ENCODE data around the gene COBL. TPM values are rescaled to one million over a fixed set of nuclear protein-coding genes. Genes with fewer than 3 reads are reported as not detected.
"Not testable (repeated sequence)": the region's sequence is repeated elsewhere in the genome, so short reads cannot be mapped to it uniquely, and the experiment has no call there.

The COBL gene
- total RNA-seq, 1 experiment from 2014 or later, result 51.4 TPM

DNA sequence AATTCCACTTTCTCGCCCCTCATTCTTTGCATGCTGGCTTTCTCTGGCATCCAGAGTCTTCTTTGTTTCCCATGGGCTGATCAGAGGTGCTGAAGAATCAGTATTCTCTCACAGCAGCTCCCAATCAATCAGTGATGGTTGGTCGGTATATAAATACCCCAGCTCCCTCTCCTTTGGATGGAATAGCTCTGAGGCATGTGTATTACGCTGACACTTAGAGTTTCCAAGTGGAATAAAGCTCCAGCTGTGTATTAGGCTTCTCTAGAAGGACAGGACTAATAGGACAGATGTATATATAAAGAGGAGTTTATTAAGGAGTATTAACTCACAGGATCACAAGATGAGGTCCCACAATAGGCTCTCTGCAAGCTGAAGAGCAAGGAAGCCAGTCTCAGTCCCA lies 315.7 kb downstream of the COBL start:
- POLR2A ChIA-PET (ENCODE audit: unreplicated experiment), result no interaction called here
- TF ChIP-seq CTCF (conservative IDR thresholded peaks at IDR 0.05), result peak; percentile 68
- TF ChIP-seq EZH2 (IDR thresholded peaks at IDR 0.05; ENCODE audit: low read depth), result no peak
- no peak overlapping the region for H3K4me3 ChIP-seq
- no peak overlapping the region for H3K27ac ChIP-seq
- intact Hi-C loops (cut with micrococcal nuclease; ENCODE audit: unreplicated experiment), result no loop called here
- H3K9me3 ChIP-seq (ENCODE audit: insufficient read depth, low read depth), result peaks cover 5% of the 10 kb centered on the region
- no peak for DNase-seq
- no peaks in the 10 kb centered on the region for H3K9me2 ChIP-seq (ENCODE audit: insufficient read depth)
- H2AFZ ChIP-seq, result no peak overlapping the region
- no peaks in the 10 kb centered on the region for H3F3A ChIP-seq (ENCODE audit: insufficient read depth, low read depth)
- H3K4me1 ChIP-seq (replicated peaks; ENCODE audit: insufficient read depth), result no peaks in the 10 kb centered on the region
- CTCF ChIA-PET, result no interaction called here
- H3K27me3 ChIP-seq (ENCODE audit: insufficient read depth, low read depth), result no peaks in the 10 kb centered on the region
- H3K36me3 ChIP-seq (ENCODE audit: low read depth), result no peaks in the 10 kb centered on the region
- H4K20me1 ChIP-seq (ENCODE audit: insufficient read depth), result no peaks in the 10 kb centered on the region
- H3K4me2 ChIP-seq, result no peak overlapping the region
- no TSS peak for BruUV-seq (replicated peaks)
- no peaks in the 10 kb centered on the region for H3K79me2 ChIP-seq (ENCODE audit: low read depth)

- BruUV-seq (replicated peaks), result no TSS peak
- no peaks in the 10 kb centered on the region for H3F3A ChIP-seq (ENCODE audit: insufficient read depth, low read depth)
- DNase-seq, result no peak
- no peaks in the 10 kb centered on the region for H3K36me3 ChIP-seq (ENCODE audit: low read depth)
- H3K79me2 ChIP-seq (ENCODE audit: low read depth), result no peaks in the 10 kb centered on the region
- no peak overlapping the region for H3K4me2 ChIP-seq
- no peak for TF ChIP-seq EZH2 (IDR thresholded peaks at IDR 0.05; ENCODE audit: low read depth)
- TF ChIP-seq CTCF (conservative IDR thresholded peaks at IDR 0.05), result no peak
- H3K4me3 ChIP-seq, result no peak overlapping the region
- no peaks in the 10 kb centered on the region for H3K27me3 ChIP-seq (ENCODE audit: insufficient read depth, low read depth)
- H2AFZ ChIP-seq, result no peak overlapping the region
- ChIA-PET POLR2A (ENCODE audit: unreplicated experiment) (no interaction called here), CTCF (no interaction called here)
- no peaks in the 10 kb centered on the region for H3K4me1 ChIP-seq (replicated peaks; ENCODE audit: insufficient read depth)
- H3K9me3 ChIP-seq (ENCODE audit: insufficient read depth, low read depth), result peaks cover 10% of the 10 kb centered on the region
- intact Hi-C loops (cut with micrococcal nuclease; ENCODE audit: unreplicated experiment), result no loop called here
- no peaks in the 10 kb centered on the region for H4K20me1 ChIP-seq (ENCODE audit: insufficient read depth)
- H3K9me2 ChIP-seq (ENCODE audit: insufficient read depth), result no peaks in the 10 kb centered on the region
- H3K27ac ChIP-seq, result no peak overlapping the region
Observed at GRCh38 chr7:50994753-50995319, 321.8 kb downstream of the COBL start.

DNA sequence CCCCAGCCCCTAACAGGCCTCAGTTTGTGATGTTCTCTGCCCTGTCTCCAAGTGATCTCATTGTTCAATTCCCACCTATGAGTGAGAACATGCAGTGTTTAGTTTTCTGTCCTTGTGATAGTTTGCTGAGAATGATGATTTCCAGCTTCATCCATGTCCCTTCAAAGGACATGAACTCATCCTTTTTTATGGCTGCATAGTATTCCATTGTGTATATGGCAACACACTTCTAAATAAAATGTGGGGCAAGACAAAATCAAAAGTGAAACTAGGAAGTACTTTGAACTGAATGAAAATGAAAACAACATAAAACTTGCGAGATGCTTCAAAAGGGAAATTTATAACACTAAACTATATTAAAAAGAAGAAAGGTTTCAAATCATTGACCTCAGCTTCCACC lies 326.4 kb downstream of the COBL start:
- POLR2A ChIA-PET (ENCODE audit: unreplicated experiment), result not testable (repeated sequence)

DNA sequence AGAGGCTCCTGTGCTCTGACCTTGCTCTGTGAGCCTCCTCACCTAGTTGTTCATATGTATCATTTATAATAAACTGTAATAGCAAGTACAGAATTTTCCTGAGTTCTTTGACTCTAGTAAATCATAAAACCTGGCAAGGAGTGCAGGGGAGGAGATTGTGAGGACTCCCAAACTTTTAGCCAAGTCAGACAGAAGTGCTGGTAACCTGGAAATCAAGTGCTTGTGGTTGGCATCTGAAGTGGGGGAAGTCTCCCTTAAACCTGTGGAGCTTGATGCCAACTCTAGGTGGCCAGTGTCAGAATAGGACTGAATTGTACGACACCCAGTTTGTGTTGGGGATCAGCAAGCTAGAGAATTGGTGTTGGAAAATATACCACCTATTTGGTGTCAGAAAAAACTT lies 327.6 kb downstream of the COBL start:
- Histone ChIP-seq H3K79me2 (ENCODE audit: low read depth) (no peaks in the 10 kb centered on the region), H3F3A (ENCODE audit: insufficient read depth, low read depth) (no peaks in the 10 kb centered on the region), H3K4me2 (no peak overlapping the region), H3K27ac (no peak overlapping the region), H3K9me2 (ENCODE audit: insufficient read depth) (no peaks in the 10 kb centered on the region), H4K20me1 (ENCODE audit: insufficient read depth) (no peaks in the 10 kb centered on the region), H2AFZ (no peak overlapping the region), H3K27me3 (ENCODE audit: insufficient read depth, low read depth) (no peaks in the 10 kb centered on the region), H3K4me3 (no peak overlapping the region), H3K36me3 (ENCODE audit: low read depth) (no peaks in the 10 kb centered on the region), H3K4me1 (replicated peaks; ENCODE audit: insufficient read depth) (no peaks in the 10 kb centered on the region), H3K9me3 (ENCODE audit: insufficient read depth, low read depth) (peaks cover 5% of the 10 kb centered on the region; the same call in 1 of the 2 replicates)
- DNase-seq, result no peak
- ChIA-PET POLR2A (ENCODE audit: unreplicated experiment) (no interaction called here), CTCF (no interaction called here)
- intact Hi-C loops (cut with micrococcal nuclease; ENCODE audit: unreplicated experiment), result no loop called here
- no TSS peak for BruUV-seq (replicated peaks)
- TF ChIP-seq CTCF (conservative IDR thresholded peaks at IDR 0.05) (no peak), EZH2 (IDR thresholded peaks at IDR 0.05; ENCODE audit: low read depth) (no peak)

More for the DNA sequence above, 326.4 kb downstream of the COBL start:
- H3K4me1 ChIP-seq (replicated peaks; ENCODE audit: insufficient read depth); H3K9me3 ChIP-seq (ENCODE audit: insufficient read depth, low read depth); H3K4me3 ChIP-seq; H2AFZ ChIP-seq; H3F3A ChIP-seq (ENCODE audit: insufficient read depth, low read depth); BruUV-seq (replicated peaks); H3K27me3 ChIP-seq (ENCODE audit: insufficient read depth, low read depth); H4K20me1 ChIP-seq (ENCODE audit: insufficient read depth); intact Hi-C loops (cut with micrococcal nuclease; ENCODE audit: unreplicated experiment); H3K79me2 ChIP-seq (ENCODE audit: low read depth); H3K4me2 ChIP-seq; H3K36me3 ChIP-seq (ENCODE audit: low read depth); CTCF ChIA-PET; H3K9me2 ChIP-seq (ENCODE audit: insufficient read depth); H3K27ac ChIP-seq; DNase-seq: not testable (repeated sequence)
